ENCODE results near the gene DPH1.
"Not testable (repeated sequence)": the region's sequence is repeated elsewhere in the genome, so short reads cannot be mapped to it uniquely, and the experiment has no call there.

DPH1 gene

GRCh38 chr17:2008332-2009126 is 21.4 kb upstream of the DPH1 start:
- no peak for DNase-seq

- no peak for DNase-seq
These were observed 20.2 kb upstream of the DPH1 start for GRCh38 chr17:2009737-2010136.

GRCh38 chr17:2011411-2012371 is 18.3 kb upstream of the DPH1 start:
- DNase-seq, result no peak

GRCh38 chr17:2012499-2012898 is 17.5 kb upstream of the DPH1 start:
- no peak for DNase-seq

GRCh38 chr17:2013220-2013993 is 16.5 kb upstream of the DPH1 start:
- not testable (repeated sequence) for DNase-seq

- DNase-seq, result no peak
These were observed 16.0 kb upstream of the DPH1 start for GRCh38 chr17:2013994-2014317.

GRCh38 chr17:2015314-2015713 is 14.6 kb upstream of the DPH1 start:
- DNase-seq, result no peak

GRCh38 chr17:2016494-2016893 is 13.5 kb upstream of the DPH1 start:
- DNase-seq, result no peak

- DNase-seq, result no peak
These were observed 12.5 kb upstream of the DPH1 start for GRCh38 chr17:2017274-2017941.

- no peak for DNase-seq
These were observed 11.0 kb upstream of the DPH1 start for GRCh38 chr17:2018716-2019510.

- no peak for DNase-seq
These were observed 10.2 kb upstream of the DPH1 start for GRCh38 chr17:2019723-2020122.

GRCh38 chr17:2020721-2021120 is 9.2 kb upstream of the DPH1 start:
- DNase-seq, result no peak

- no peak for DNase-seq
These were observed 7.2 kb upstream of the DPH1 start for GRCh38 chr17:2022647-2023240.

GRCh38 chr17:2023256-2023655 is 6.7 kb upstream of the DPH1 start:
- DNase-seq, result no peak

GRCh38 chr17:2023692-2024571 is 6.0 kb upstream of the DPH1 start:
- peak; percentile 42 for DNase-seq

- no peak for DNase-seq
These were observed 5.3 kb upstream of the DPH1 start for GRCh38 chr17:2024572-2025219.

GRCh38 chr17:2025220-2025621 is 4.7 kb upstream of the DPH1 start, which contains the start of gene RTN4RL1:
Gene RTN4RL1 (minus strand): TSS chr17:2025334. CDS start chr17:2024865, 469 bp downstream.
- peak; percentile 79 for DNase-seq

GRCh38 chr17:2025622-2026309 is 4.2 kb upstream of the DPH1 start:
- peak; percentile 19 for DNase-seq
